Stimulated activated CD4-positive, alpha-beta T cell treated with anti-CD3 and anti-CD28 coated beads, Interleukin-4, amount 100 ng/mL, for 24 hours (primary cell): ENCODE measurements around the gene MRGPRF.
"Not testable (repeated sequence)": the region's sequence is repeated elsewhere in the genome, so short reads cannot be mapped to it uniquely, and the experiment has no call there.

Experiments
- DNase-seq: peaks from one replicate; pipeline ENCODE4 v3.0.0-alpha.2; 2020

Gene MRGPRF

GRCh38 chr11:69001243-69002081 lies 11.6 kb downstream of the MRGPRF start:
- DNase-seq = no peak

GRCh38 chr11:69000831-69001242 lies 12.2 kb downstream of the MRGPRF start:
- no peak for DNase-seq

- no peak for DNase-seq
Measured at GRCh38 chr11:69000391-69000790, 12.7 kb downstream of the MRGPRF start.

- not testable (repeated sequence) for DNase-seq
Measured at GRCh38 chr11:68999748-69000355, 13.2 kb downstream of the MRGPRF start.

GRCh38 chr11:68999093-68999747 lies 13.8 kb downstream of the MRGPRF start:
- no peak for DNase-seq

GRCh38 chr11:68998390-68998911 lies 14.6 kb downstream of the MRGPRF start:
- no peak for DNase-seq

GRCh38 chr11:68997995-68998348 lies 15.1 kb downstream of the MRGPRF start:
- no peak for DNase-seq

GRCh38 chr11:68997124-68997994 lies 15.7 kb downstream of the MRGPRF start:
- DNase-seq = no peak

- DNase-seq = no peak
Measured at GRCh38 chr11:68996376-68997123, 16.5 kb downstream of the MRGPRF start.

- DNase-seq = no peak
Measured at GRCh38 chr11:68994894-68995285, 18.2 kb downstream of the MRGPRF start.

- no peak for DNase-seq
Measured at GRCh38 chr11:68994161-68994893, 18.7 kb downstream of the MRGPRF start.

GRCh38 chr11:68993546-68993945 lies 19.5 kb downstream of the MRGPRF start:
- no peak for DNase-seq

GRCh38 chr11:68992743-68993255 lies 20.2 kb downstream of the MRGPRF start:
- DNase-seq = no peak

GRCh38 chr11:68990995-68991780 lies 21.9 kb downstream of the MRGPRF start:
- DNase-seq = no peak

- no peak for DNase-seq
Measured at GRCh38 chr11:68989936-68990606, 23.0 kb downstream of the MRGPRF start.

GRCh38 chr11:68988491-68988890 lies 24.6 kb downstream of the MRGPRF start:
- no peak for DNase-seq

- DNase-seq = no peak
Measured at GRCh38 chr11:68987211-68987610, 25.8 kb downstream of the MRGPRF start.

GRCh38 chr11:68983801-68984200 lies 29.2 kb downstream of the MRGPRF start:
- DNase-seq = no peak

GRCh38 chr11:68982134-68982533 lies 30.9 kb downstream of the MRGPRF start:
- DNase-seq = no peak

- no peak for DNase-seq
Measured at GRCh38 chr11:68980776-68981065, 32.3 kb downstream of the MRGPRF start, which contains the start of gene MRGPRD. MRGPRD (minus strand) TSS chr11:68980986; CDS start chr11:68980986, 0 bp downstream.
